ENCODE measurements around the gene RPS18. TPM values are rescaled to one million over a fixed set of nuclear protein-coding genes. Genes with fewer than 3 reads are reported as not detected.
A peak's percentile ranks its signal among the peaks of the same experiment; 100 is the strongest.

Gene RPS18
- total and polyA plus RNA-seq, 9 of the 15 experiments (the other 6 are each of a cell fraction or from before 2014, with no cell fraction given): 5,023 to 17,516 (median 8,131) TPM

DNA sequence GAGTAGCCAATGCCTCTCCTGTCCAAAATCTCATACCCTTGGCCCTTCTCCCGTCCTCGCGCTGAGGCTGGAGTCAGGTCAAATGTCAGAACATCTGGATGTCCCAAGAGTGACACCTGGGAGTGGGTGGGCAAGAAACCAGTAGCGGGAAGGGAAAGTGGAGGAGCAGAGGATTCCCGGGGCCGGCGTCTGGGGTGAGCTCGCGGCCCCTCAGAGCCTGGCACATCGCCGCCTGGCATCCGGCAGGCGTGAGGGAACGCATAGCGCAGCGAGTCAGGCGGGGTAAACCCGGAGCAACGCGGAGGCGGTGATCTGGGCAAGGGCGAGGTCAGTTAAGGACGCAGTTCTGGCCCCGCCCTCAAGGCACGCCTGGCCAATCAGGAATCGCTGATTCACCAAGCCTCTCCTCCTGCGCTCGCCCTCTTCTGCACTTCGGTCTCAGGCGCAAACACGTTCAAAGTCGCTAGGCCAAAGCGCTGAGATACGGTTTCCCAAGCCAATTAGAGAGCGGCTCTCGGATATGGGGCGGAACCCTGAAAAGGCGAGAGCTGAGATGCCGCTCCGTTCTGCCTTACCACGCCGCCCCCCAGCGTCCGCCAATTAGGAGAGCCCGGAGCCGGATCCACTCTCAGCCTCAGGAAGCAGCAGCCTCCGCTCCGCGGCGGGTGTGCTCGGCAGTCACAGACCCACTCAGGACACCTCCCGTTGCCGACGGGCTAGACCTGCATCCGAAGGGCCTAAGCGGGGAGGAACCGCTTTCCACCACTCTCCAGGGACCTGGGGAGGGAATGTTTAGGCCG is 22.7 kb upstream of the RPS18 start (continued):
- TF ChIP-seq MYNN (IDR thresholded peaks at IDR 0.05) (peak; percentile 52; the same call in 1 of the 2 replicates), MYNN (CRISPR knock-in tag; IDR thresholded peaks at IDR 0.05) (no peak), NFE2 (IDR thresholded peaks at IDR 0.05; ENCODE audit: low read depth) (peak; percentile 97), CREBBP (IDR thresholded peaks at IDR 0.05; ENCODE audit: low read depth, low read length) (no peak), MTF1 (CRISPR knock-in tag; IDR thresholded peaks at IDR 0.05; ENCODE audit: borderline replicate concordance) (no peak), MTA3 (IDR thresholded peaks at IDR 0.05; ENCODE audit: borderline replicate concordance) (peak; percentile 60), HINFP (tag; conservative IDR thresholded peaks at IDR 0.05; ENCODE audit: low read depth) (peak; percentile 53; the same call in 1 of the 2 replicates), ZNF263 (CRISPR knock-in tag; IDR thresholded peaks at IDR 0.05; ENCODE audit: borderline replicate concordance) (no peak), U2AF2 (optimal IDR thresholded peaks at IDR 0.05; ENCODE audit: low read depth, low read length) (no peak)
- TF ChIP-seq, protein P1, sequence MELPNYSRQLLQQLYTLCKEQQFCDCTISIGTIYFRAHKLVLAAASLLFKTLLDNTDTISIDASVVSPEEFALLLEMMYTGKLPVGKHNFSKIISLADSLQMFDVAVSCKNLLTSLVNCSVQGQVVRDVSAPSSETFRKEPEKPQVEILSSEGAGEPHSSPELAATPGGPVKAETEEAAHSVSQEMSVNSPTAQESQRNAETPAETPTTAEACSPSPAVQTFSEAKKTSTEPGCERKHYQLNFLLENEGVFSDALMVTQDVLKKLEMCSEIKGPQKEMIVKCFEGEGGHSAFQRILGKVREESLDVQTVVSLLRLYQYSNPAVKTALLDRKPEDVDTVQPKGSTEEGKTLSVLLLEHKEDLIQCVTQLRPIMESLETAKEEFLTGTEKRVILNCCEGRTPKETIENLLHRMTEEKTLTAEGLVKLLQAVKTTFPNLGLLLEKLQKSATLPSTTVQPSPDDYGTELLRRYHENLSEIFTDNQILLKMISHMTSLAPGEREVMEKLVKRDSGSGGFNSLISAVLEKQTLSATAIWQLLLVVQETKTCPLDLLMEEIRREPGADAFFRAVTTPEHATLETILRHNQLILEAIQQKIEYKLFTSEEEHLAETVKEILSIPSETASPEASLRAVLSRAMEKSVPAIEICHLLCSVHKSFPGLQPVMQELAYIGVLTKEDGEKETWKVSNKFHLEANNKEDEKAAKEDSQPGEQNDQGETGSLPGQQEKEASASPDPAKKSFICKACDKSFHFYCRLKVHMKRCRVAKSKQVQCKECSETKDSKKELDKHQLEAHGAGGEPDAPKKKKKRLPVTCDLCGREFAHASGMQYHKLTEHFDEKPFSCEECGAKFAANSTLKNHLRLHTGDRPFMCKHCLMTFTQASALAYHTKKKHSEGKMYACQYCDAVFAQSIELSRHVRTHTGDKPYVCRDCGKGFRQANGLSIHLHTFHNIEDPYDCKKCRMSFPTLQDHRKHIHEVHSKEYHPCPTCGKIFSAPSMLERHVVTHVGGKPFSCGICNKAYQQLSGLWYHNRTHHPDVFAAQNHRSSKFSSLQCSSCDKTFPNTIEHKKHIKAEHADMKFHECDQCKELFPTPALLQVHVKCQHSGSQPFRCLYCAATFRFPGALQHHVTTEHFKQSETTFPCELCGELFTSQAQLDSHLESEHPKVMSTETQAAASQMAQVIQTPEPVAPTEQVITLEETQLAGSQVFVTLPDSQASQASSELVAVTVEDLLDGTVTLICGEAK (IDR thresholded peaks at IDR 0.05): no peak
- TF ChIP-seq, protein P1 (CRISPR knock-in tag; IDR thresholded peaks at IDR 0.05): no peak
- TF ChIP-seq, protein P2, sequence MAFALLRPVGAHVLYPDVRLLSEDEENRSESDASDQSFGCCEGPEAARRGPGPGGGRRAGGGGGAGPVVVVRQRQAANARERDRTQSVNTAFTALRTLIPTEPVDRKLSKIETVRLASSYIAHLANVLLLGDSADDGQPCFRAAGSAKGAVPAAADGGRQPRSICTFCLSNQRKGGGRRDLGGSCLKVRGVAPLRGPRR (CRISPR knock-in tag; IDR thresholded peaks at IDR 0.05): no peak
- TF ChIP-seq, protein P3, sequence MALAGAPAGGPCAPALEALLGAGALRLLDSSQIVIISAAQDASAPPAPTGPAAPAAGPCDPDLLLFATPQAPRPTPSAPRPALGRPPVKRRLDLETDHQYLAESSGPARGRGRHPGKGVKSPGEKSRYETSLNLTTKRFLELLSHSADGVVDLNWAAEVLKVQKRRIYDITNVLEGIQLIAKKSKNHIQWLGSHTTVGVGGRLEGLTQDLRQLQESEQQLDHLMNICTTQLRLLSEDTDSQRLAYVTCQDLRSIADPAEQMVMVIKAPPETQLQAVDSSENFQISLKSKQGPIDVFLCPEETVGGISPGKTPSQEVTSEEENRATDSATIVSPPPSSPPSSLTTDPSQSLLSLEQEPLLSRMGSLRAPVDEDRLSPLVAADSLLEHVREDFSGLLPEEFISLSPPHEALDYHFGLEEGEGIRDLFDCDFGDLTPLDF (CRISPR knock-in tag; IDR thresholded peaks at IDR 0.05): no peak

Measured in K562 (cell line).